Mesothelial cell of epicardium (in vitro differentiated cells): Measurements from ENCODE around the gene GPRIN1. TPM values are rescaled to one million over a fixed set of nuclear protein-coding genes. Genes with fewer than 3 reads are reported as not detected.

Experiments
- DNase-seq, 2 experiments: peaks; one replicate each; pipeline ENCODE4 v3.0.0; 2021; ENCODE audit warnings: low spot score in 2 of 2; ENCODE audit not compliant: unreplicated experiment in 2 of 2
- H3K27ac Mint-ChIP-seq: 2 replicates; pipeline ENCODE4 v1.8.0; 2021; ENCODE audit warnings: mixed read lengths
- H3K27me3 Mint-ChIP-seq: 2 replicates; pipeline ENCODE4 v1.8.0; 2021; ENCODE audit warnings: low read depth, mixed read lengths
- H3K36me3 Mint-ChIP-seq: 2 replicates; pipeline ENCODE4 v1.8.0; 2021; ENCODE audit warnings: mixed read lengths
- H3K4me1 Mint-ChIP-seq: 2 replicates; pipeline ENCODE4 v1.8.0; 2021; ENCODE audit warnings: mixed read lengths
- H3K4me3 Mint-ChIP-seq: 2 replicates; pipeline ENCODE4 v1.8.0; 2021; ENCODE audit warnings: mild to moderate bottlenecking, moderate library complexity, mixed read lengths
- H3K9me3 Mint-ChIP-seq: 2 replicates; pipeline ENCODE4 v1.8.0; 2021; ENCODE audit warnings: mixed read lengths
- CTCF ChIP-seq: fragments of 200-600 bp; sonication (generic); IDR thresholded peaks from one replicate; pipeline ENCODE4 v1.5.0; 2021; ENCODE audit warnings: antibody characterized with exemption; ENCODE audit not compliant: unreplicated experiment
- microRNA-seq: library from miRNA; unstranded; fragments of <30 nt; microRNA quantifications from one replicate; pipeline ENCODE4 v1.2.0, GENCODE V29; 2021; ENCODE audit warnings: inconsistent platforms, mixed read lengths
- total RNA-seq: library from RNA; stranded (reverse); gene quantifications from 3 replicates; pipeline ENCODE4 v1.2.1, GENCODE V29; 2021

GPRIN1 gene
- total RNA-seq, 1 donor from 2014 or later, result 1.3 TPM

- Mint-ChIP-seq H3K9me3 (no peaks in the 10 kb centered on the region), H3K36me3 (no peaks in the 10 kb centered on the region), H3K4me3 (no peak overlapping the region), H3K4me1 (no peaks in the 10 kb centered on the region), H3K27me3 (peaks cover 19% of the 10 kb centered on the region), H3K27ac (no peak overlapping the region)
- DNase-seq, result no peak
- TF ChIP-seq CTCF, result no peak
Measured at GRCh38 chr5:176550275-176550831, 59.6 kb downstream of the GPRIN1 start.

- no peak for TF ChIP-seq CTCF
- Mint-ChIP-seq H3K4me3 (no peak overlapping the region), H3K36me3 (no peaks in the 10 kb centered on the region), H3K4me1 (no peaks in the 10 kb centered on the region), H3K27ac (no peak overlapping the region), H3K9me3 (no peaks in the 10 kb centered on the region), H3K27me3 (peaks cover 19% of the 10 kb centered on the region)
- DNase-seq, result no peak
Measured at GRCh38 chr5:176549871-176550270, 60.1 kb downstream of the GPRIN1 start.

GRCh38 chr5:176548967-176549444 lies 61.0 kb downstream of the GPRIN1 start, which contains the start of gene CDHR2:
TSS of gene CDHR2 (plus strand) at chr5:176549342. CDS start at chr5:176565353, 16,011 bp downstream.
- Mint-ChIP-seq H3K27ac (no peak within 1 kb of the TSS), H3K4me1 (peaks cover under 1% of the 10 kb centered on the region), H3K27me3 (peaks cover 19% of the 10 kb centered on the region), H3K36me3 (no peaks in the 10 kb centered on the region), H3K4me3 (no peak within 1 kb of the TSS), H3K9me3 (no peaks in the 10 kb centered on the region)
- no peak for DNase-seq
- no peak for TF ChIP-seq CTCF

- Mint-ChIP-seq H3K27me3 (peaks cover 8% of the 10 kb centered on the region), H3K4me3 (no peak overlapping the region), H3K4me1 (peaks cover 3% of the 10 kb centered on the region), H3K9me3 (no peaks in the 10 kb centered on the region), H3K36me3 (no peaks in the 10 kb centered on the region), H3K27ac (no peak overlapping the region)
- TF ChIP-seq CTCF, result no peak
- DNase-seq, result no peak
Measured at GRCh38 chr5:176547802-176548201, 62.2 kb downstream of the GPRIN1 start.

Small RNAs within 50 kb of the gene (microRNA-seq; reads per million reads assigned to microRNA genes)
- not detected for gene MIR4281

Other genes with a start within 250 kb of the GPRIN1 start
- 91.3 to 94.5 TPM (median 91.8 TPM) in 3 replicates for gene KIAA1191, start 248.4 kb downstream of the GPRIN1 start, total RNA-seq
- gene ARL10, start 244.7 kb downstream of the GPRIN1 start, total RNA-seq, result 39.4 to 46.0 TPM (median 42.8 TPM) in 3 replicates
- 23.4 to 27.7 TPM (median 26.2 TPM) in 3 replicates for gene NOP16, start 221.6 kb downstream of the GPRIN1 start, total RNA-seq
- gene HIGD2A, start 221.4 kb downstream of the GPRIN1 start, total RNA-seq, result 81.4 to 82.5 TPM (median 81.9 TPM) in 3 replicates
- gene CLTB, start 193.6 kb downstream of the GPRIN1 start, total RNA-seq, result 43.3 to 46.8 TPM (median 44.1 TPM) in 3 replicates
- 52.7 to 54.7 TPM (median 53.9 TPM) in 3 replicates for gene FAF2, start 161.8 kb downstream of the GPRIN1 start, total RNA-seq
- 161 to 169 TPM (median 169 TPM) in 3 replicates for gene RNF44, start 72.8 kb downstream of the GPRIN1 start, total RNA-seq
- gene CDHR2, start 60.8 kb downstream of the GPRIN1 start, total RNA-seq, result 0.45 to 1.1 TPM (median 0.50 TPM) in 3 replicates
- not detected in 3 replicates for gene SNCB, start 20.4 kb upstream of the GPRIN1 start, total RNA-seq
- gene EIF4E1B, start 20.5 kb upstream of the GPRIN1 start, total RNA-seq, result not detected in 3 replicates
- gene TSPAN17, start 37.3 kb upstream of the GPRIN1 start, total RNA-seq, result 47.3 to 51.1 TPM (median 47.3 TPM) in 3 replicates
- 0.11 TPM in 1 of 3 replicates, not detected in the others for gene UNC5A, start 200.4 kb upstream of the GPRIN1 start, total RNA-seq